ENCODE results near the gene LDB2. TPM values are rescaled to one million over a fixed set of nuclear protein-coding genes. Genes with fewer than 3 reads are reported as not detected.

LDB2 gene
- total RNA-seq, 1 donor from 2014 or later, result 137 TPM

DNA sequence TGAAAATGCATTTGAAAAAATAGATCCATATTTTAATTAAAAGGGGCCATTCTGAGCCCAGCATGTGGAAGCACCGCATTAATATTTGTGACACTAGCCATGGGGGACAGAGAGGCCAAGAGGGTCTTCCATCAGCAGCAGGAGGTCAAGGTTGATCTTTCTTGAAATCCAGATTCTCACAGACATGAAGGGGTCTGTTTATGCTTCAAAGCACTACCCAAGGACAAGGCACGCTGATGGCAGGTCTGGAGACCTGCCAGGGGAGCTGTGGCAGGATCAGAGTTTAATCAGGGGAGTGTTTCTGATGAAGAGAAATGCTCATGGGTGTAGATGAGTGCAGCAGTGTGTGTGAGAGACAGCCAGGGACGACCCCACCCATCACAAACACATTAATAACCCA, 243.3 kb downstream of the LDB2 start:
- H3K9me3 ChIP-seq, result no peaks in the 10 kb centered on the region
- H3K4me3 ChIP-seq, result no peak overlapping the region
- H3K27me3 ChIP-seq, result no peaks in the 10 kb centered on the region
- no peak for DNase-seq (ENCODE audit: low spot score in 2 of 2)
- H3K27ac ChIP-seq, result no peak overlapping the region
- intact Hi-C loops (cut with DNase I), result no loop called here
- H3K36me3 ChIP-seq, result no peaks in the 10 kb centered on the region
- TF ChIP-seq, protein P1, sequence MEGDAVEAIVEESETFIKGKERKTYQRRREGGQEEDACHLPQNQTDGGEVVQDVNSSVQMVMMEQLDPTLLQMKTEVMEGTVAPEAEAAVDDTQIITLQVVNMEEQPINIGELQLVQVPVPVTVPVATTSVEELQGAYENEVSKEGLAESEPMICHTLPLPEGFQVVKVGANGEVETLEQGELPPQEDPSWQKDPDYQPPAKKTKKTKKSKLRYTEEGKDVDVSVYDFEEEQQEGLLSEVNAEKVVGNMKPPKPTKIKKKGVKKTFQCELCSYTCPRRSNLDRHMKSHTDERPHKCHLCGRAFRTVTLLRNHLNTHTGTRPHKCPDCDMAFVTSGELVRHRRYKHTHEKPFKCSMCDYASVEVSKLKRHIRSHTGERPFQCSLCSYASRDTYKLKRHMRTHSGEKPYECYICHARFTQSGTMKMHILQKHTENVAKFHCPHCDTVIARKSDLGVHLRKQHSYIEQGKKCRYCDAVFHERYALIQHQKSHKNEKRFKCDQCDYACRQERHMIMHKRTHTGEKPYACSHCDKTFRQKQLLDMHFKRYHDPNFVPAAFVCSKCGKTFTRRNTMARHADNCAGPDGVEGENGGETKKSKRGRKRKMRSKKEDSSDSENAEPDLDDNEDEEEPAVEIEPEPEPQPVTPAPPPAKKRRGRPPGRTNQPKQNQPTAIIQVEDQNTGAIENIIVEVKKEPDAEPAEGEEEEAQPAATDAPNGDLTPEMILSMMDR (IDR thresholded peaks at IDR 0.05), result no peak
- H3K4me1 ChIP-seq, result no peaks in the 10 kb centered on the region

GRCh38 chr4:16652732-16653305, 245.6 kb downstream of the LDB2 start:
- Histone ChIP-seq H3K27me3 (no peaks in the 10 kb centered on the region), H3K4me1 (no peaks in the 10 kb centered on the region), H3K27ac (no peak overlapping the region), H3K4me3 (peak overlapping the region in 1 of 2 donors; percentile 32), H3K9me3 (no peaks in the 10 kb centered on the region), H3K36me3 (no peaks in the 10 kb centered on the region)
- intact Hi-C loops (cut with DNase I), result no loop called here
- TF ChIP-seq, protein P1 (IDR thresholded peaks at IDR 0.05), result no peak
- no peak for DNase-seq (ENCODE audit: low spot score in 2 of 2)

GRCh38 chr4:16646459-16646858, 252.0 kb downstream of the LDB2 start:
- Histone ChIP-seq H3K4me1 (no peaks in the 10 kb centered on the region), H3K36me3 (no peaks in the 10 kb centered on the region), H3K4me3 (no peak overlapping the region), H3K27me3 (no peaks in the 10 kb centered on the region), H3K27ac (no peak overlapping the region), H3K9me3 (no peaks in the 10 kb centered on the region)
- TF ChIP-seq, protein P1 (IDR thresholded peaks at IDR 0.05), result no peak
- DNase-seq (ENCODE audit: low spot score in 2 of 2), result no peak
- intact Hi-C loops (cut with DNase I), result no loop called here

GRCh38 chr4:16643893-16644292, 254.6 kb downstream of the LDB2 start:
- H3K9me3 ChIP-seq, result no peaks in the 10 kb centered on the region
- TF ChIP-seq, protein P1 (IDR thresholded peaks at IDR 0.05), result no peak
- intact Hi-C loops (cut with DNase I), result no loop called here
- H3K4me3 ChIP-seq, result no peak overlapping the region
- no peaks in the 10 kb centered on the region for H3K36me3 ChIP-seq
- H3K4me1 ChIP-seq, result no peaks in the 10 kb centered on the region
- no peaks in the 10 kb centered on the region for H3K27me3 ChIP-seq
- H3K27ac ChIP-seq, result no peak overlapping the region
- DNase-seq (ENCODE audit: low spot score in 2 of 2), result no peak

DNA sequence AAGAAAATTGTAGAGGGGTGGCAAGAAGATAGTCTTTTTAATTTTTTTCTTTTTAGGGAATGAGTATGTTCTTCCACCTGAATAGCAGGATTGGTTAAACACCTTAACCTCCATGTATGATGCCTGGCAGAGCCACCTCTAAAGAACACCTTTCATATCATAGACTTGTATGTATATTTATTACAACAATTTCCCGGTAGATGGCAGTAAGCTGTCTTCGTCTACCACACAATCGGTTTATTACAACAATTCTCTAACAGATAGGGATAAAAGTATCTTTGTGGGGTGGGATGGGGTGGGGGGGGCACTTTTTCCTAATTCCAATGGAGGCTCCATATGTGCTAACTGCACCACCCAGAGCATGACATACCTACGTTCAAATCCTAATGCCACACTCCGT, 255.5 kb downstream of the LDB2 start:
- no peak overlapping the region for H3K27ac ChIP-seq
- TF ChIP-seq, protein P1 (IDR thresholded peaks at IDR 0.05), result no peak
- H3K27me3 ChIP-seq, result no peaks in the 10 kb centered on the region
- no peak for DNase-seq (ENCODE audit: low spot score in 2 of 2)
- no peaks in the 10 kb centered on the region for H3K36me3 ChIP-seq
- intact Hi-C loops (cut with DNase I), result no loop called here
- H3K9me3 ChIP-seq, result no peaks in the 10 kb centered on the region
- H3K4me3 ChIP-seq, result no peak overlapping the region
- H3K4me1 ChIP-seq, result no peaks in the 10 kb centered on the region

- H3K27ac ChIP-seq, result no peak overlapping the region
- H3K9me3 ChIP-seq, result no peaks in the 10 kb centered on the region
- TF ChIP-seq, protein P1 (IDR thresholded peaks at IDR 0.05), result no peak
- no peak for DNase-seq (ENCODE audit: low spot score in 2 of 2)
- no peak overlapping the region for H3K4me3 ChIP-seq
- H3K36me3 ChIP-seq, result no peaks in the 10 kb centered on the region
- H3K4me1 ChIP-seq, result no peaks in the 10 kb centered on the region
- H3K27me3 ChIP-seq, result no peaks in the 10 kb centered on the region
- intact Hi-C loops (cut with DNase I), result no loop called here
These were observed 256.5 kb downstream of the LDB2 start for GRCh38 chr4:16641971-16642370.
